ENCODE measurements around the gene SLC35E3. TPM values are rescaled to one million over a fixed set of nuclear protein-coding genes. Genes with fewer than 3 reads are reported as not detected.
"Not testable (repeated sequence)": the region's sequence is repeated elsewhere in the genome, so short reads cannot be mapped to it uniquely, and the experiment has no call there.

Gene SLC35E3
- total and polyA plus RNA-seq, 10 donors = 4.8 to 16.1 (median 6.4) TPM

- intact Hi-C loops (cut with DNase I; ENCODE audit: low total_unique reads) = loop anchor here (10.0 kb wide), 1 partner anchor 60 kb away; the partner anchor contains the start of gene SLC35E3
- DNase-seq = peak; percentile 80
- Histone ChIP-seq H3K4me3 (no peak overlapping the region), H3K36me3 (peaks cover 0 to 8% (median 4%) of the 10 kb centered on the region in 6 donors), H3K27ac (peak overlapping the region in 2 of 8 donors; percentile 2 to 17), H3K4me1 (peaks cover 0 to 23% (median 21%) of the 10 kb centered on the region in 6 donors), H3K27me3 (replicated peaks in 1 of 7) (no peaks in the 10 kb centered on the region), H3K9me3 (no peaks in the 10 kb centered on the region)
- WGBS, 5 donors = 88 to 94% (median 90%) methylated on average over 32 of the region's 32 CpGs
- peak in 2 of 3 donors; percentile 21 to 29 for TF ChIP-seq POLR2AphosphoS5 (IDR thresholded peaks at IDR 0.05)
- no peak for TF ChIP-seq CTCF (IDR thresholded peaks at IDR 0.05 in 8 of 11, conservative IDR thresholded peaks at IDR 0.05 in 3 of 11)
These were observed 58.9 kb downstream of the SLC35E3 start for GRCh38 chr12:68804657-68805591.

- no peaks in the 10 kb centered on the region for H3K9me3 ChIP-seq
- no peak overlapping the region for H3K4me3 ChIP-seq
- peak overlapping the region in 1 of 8 donors; percentile 100 for H3K27ac ChIP-seq
- DNase-seq = no peak
- 92 to 97% (median 95%) methylated on average over 7 of the region's 7 CpGs for WGBS, 5 donors
- no peak for TF ChIP-seq CTCF (IDR thresholded peaks at IDR 0.05 in 8 of 11, conservative IDR thresholded peaks at IDR 0.05 in 3 of 11)
- no peak for TF ChIP-seq POLR2AphosphoS5 (IDR thresholded peaks at IDR 0.05)
- H3K27me3 ChIP-seq (replicated peaks in 1 of 7) = no peaks in the 10 kb centered on the region
- intact Hi-C loops (cut with DNase I; ENCODE audit: low total_unique reads) = loop anchor here (10.0 kb wide), 1 partner anchor 61 kb away; the partner anchor contains the start of gene SLC35E3
- peaks cover 0 to 31% (median 27%) of the 10 kb centered on the region in 6 donors for H3K4me1 ChIP-seq
- H3K36me3 ChIP-seq = peaks cover 0 to 15% (median 9%) of the 10 kb centered on the region in 6 donors
These were observed 59.7 kb downstream of the SLC35E3 start for GRCh38 chr12:68805592-68806120.

- peak overlapping the region; percentile 94 to 100 (median 98) for H3K27ac ChIP-seq
- intact Hi-C loops (cut with DNase I; ENCODE audit: low total_unique reads) = loop anchor here (10.0 kb wide), 1 partner anchor 62 kb away; the partner anchor contains the start of gene SLC35E3
These were observed 60.7 kb downstream of the SLC35E3 start for GRCh38 chr12:68806488-68807237.

GRCh38 chr12:68807274-68807575 is 61.2 kb downstream of the SLC35E3 start:
- Histone ChIP-seq H3K27ac (peak overlapping the region; percentile 94 to 100 (median 98)), H3K4me3 (peak overlapping the region; percentile 52 to 84 (median 76)), H3K4me1 (peaks cover 0 to 46% (median 42%) of the 10 kb centered on the region in 6 donors), H3K36me3 (peaks cover 0 to 31% (median 9%) of the 10 kb centered on the region in 6 donors)
- not testable (repeated sequence) for H3K9me3 ChIP-seq; H3K27me3 ChIP-seq (replicated peaks in 1 of 7)
- peak; percentile 88 for DNase-seq
- intact Hi-C loops (cut with DNase I; ENCODE audit: low total_unique reads) = loop anchor here (10.0 kb wide), 1 partner anchor 62 kb away; the partner anchor contains the start of gene SLC35E3
- 9 to 23% (median 17%) methylated on average over 10 of the region's 10 CpGs for WGBS, 5 donors

More at GRCh38 chr12:68806488-68807237, 60.7 kb downstream of the SLC35E3 start:
- H3K9me3 ChIP-seq = no peaks in the 10 kb centered on the region
- H3K4me3 ChIP-seq = peak overlapping the region in 6 of 8 donors; percentile 52 to 84 (median 74)
- DNase-seq = no peak
- 79 to 88% (median 83%) methylated on average over 18 of the region's 18 CpGs for WGBS, 5 donors
- no peak for TF ChIP-seq POLR2A (IDR thresholded peaks at IDR 0.05)
- no peak for TF ChIP-seq POLR2AphosphoS5 (IDR thresholded peaks at IDR 0.05)
- no peak for TF ChIP-seq CTCF (IDR thresholded peaks at IDR 0.05 in 8 of 11, conservative IDR thresholded peaks at IDR 0.05 in 3 of 11)
- H3K27me3 ChIP-seq (replicated peaks in 1 of 7) = no peaks in the 10 kb centered on the region
- peaks cover 0 to 25% (median 9%) of the 10 kb centered on the region in 6 donors for H3K36me3 ChIP-seq
- peaks cover 0 to 41% (median 37%) of the 10 kb centered on the region in 6 donors for H3K4me1 ChIP-seq

All from spleen (tissue), 11 donors.